Hepatocyte (in vitro differentiated cells): Measurements from ENCODE around the gene GART.

Source experiments
- CTCF ChIP-seq: fragments of 200-600 bp; sonication (generic); IDR thresholded peaks from 2 replicates; pipeline ENCODE4 v1.5.1; 2016; ENCODE audit warnings: antibody characterized with exemption, mild to moderate bottlenecking; ENCODE audit not compliant: poor library complexity
- EZH2 ChIP-seq: fragments of 200-600 bp; sonication (generic); IDR thresholded peaks from 2 replicates; pipeline ENCODE4 v1.6.1; 2016; ENCODE audit warnings: antibody characterized with exemption, mild to moderate bottlenecking, borderline replicate concordance

- TF ChIP-seq CTCF: no peak
- TF ChIP-seq EZH2: no peak
Observed at GRCh38 chr21:33514229-33514628, 27.7 kb downstream of the GART start.
